ENCODE measurements around the gene MTMR11.

The MTMR11 gene

GRCh38 chr1:149932474-149932873, 4.2 kb downstream of the MTMR11 start:
- FAIRE-seq (no peak), DNase-seq (ENCODE audit: insufficient read length) (no peak)
- no peak for TF ChIP-seq POLR2A (IDR thresholded peaks at IDR 0.05; ENCODE audit: low read depth, low read length)
- TF ChIP-seq POLR2AphosphoS5 (IDR thresholded peaks at IDR 0.05; ENCODE audit: low read depth, low read length), result no peak
- no peak for TF ChIP-seq TAF1 (IDR thresholded peaks at IDR 0.05; ENCODE audit: borderline replicate concordance, low read depth, low read length)

DNA sequence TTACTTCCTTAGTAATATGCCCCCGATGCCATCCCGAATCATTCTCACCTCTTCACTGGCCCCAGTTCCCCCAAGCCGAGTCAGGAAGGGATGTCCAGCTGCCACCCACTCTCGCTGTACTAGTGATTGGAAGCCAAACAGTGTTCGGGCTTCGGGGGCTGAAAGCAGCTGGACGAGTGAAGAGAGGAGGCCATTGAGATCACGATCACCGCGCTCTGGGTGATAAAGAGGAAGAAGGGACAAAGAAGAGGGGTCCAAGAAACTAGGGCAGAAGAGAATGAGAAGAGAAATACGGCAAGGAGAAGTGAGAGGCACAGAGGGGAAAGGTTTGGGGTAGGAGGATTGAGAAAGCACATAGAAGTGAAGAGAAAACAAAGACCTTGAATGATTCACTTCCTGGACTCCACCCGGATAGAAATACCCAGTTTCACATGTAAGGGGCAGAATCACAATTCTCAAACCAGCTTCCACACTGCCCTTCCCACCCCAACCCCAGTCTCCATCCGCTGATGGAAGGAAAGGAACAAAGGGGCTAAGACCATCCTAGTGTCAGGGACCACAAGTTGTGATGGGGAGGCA, 5.4 kb downstream of the MTMR11 start:
- FAIRE-seq (no peak), DNase-seq (ENCODE audit: insufficient read length) (no peak)
- no peak for TF ChIP-seq POLR2A (IDR thresholded peaks at IDR 0.05; ENCODE audit: low read depth, low read length)
- no peak for TF ChIP-seq POLR2AphosphoS5 (IDR thresholded peaks at IDR 0.05; ENCODE audit: low read depth, low read length)
- TF ChIP-seq TAF1 (IDR thresholded peaks at IDR 0.05; ENCODE audit: borderline replicate concordance, low read depth, low read length), result no peak

GRCh38 chr1:149929856-149930255, 6.8 kb downstream of the MTMR11 start:
- FAIRE-seq (no peak), DNase-seq (ENCODE audit: insufficient read length) (no peak)
- no peak for TF ChIP-seq POLR2AphosphoS5 (IDR thresholded peaks at IDR 0.05; ENCODE audit: low read depth, low read length)
- TF ChIP-seq POLR2A (IDR thresholded peaks at IDR 0.05; ENCODE audit: low read depth, low read length), result no peak
- no peak for TF ChIP-seq TAF1 (IDR thresholded peaks at IDR 0.05; ENCODE audit: borderline replicate concordance, low read depth, low read length)

- no peak for FAIRE-seq
- DNase-seq (ENCODE audit: insufficient read length), result no peak
- TF ChIP-seq TAF1 (IDR thresholded peaks at IDR 0.05; ENCODE audit: borderline replicate concordance, low read depth, low read length), result no peak
- no peak for TF ChIP-seq POLR2AphosphoS5 (IDR thresholded peaks at IDR 0.05; ENCODE audit: low read depth, low read length)
- no peak for TF ChIP-seq POLR2A (IDR thresholded peaks at IDR 0.05; ENCODE audit: low read depth, low read length)
These were observed 8.3 kb downstream of the MTMR11 start for GRCh38 chr1:149928401-149928724.

- TF ChIP-seq TAF1 (IDR thresholded peaks at IDR 0.05; ENCODE audit: borderline replicate concordance, low read depth, low read length), result peak; percentile 74
- peak; percentile 94 for TF ChIP-seq POLR2AphosphoS5 (IDR thresholded peaks at IDR 0.05; ENCODE audit: low read depth, low read length)
- TF ChIP-seq POLR2A (IDR thresholded peaks at IDR 0.05; ENCODE audit: low read depth, low read length), result peak; percentile 98
- DNase-seq (ENCODE audit: insufficient read length) (peak; percentile 82), FAIRE-seq (peak; percentile 93)
These were observed 8.9 kb downstream of the MTMR11 start, which contains the start of gene SF3B4 for GRCh38 chr1:149927563-149928400. SF3B4 (minus strand) TSS chr1:149927803; CDS start chr1:149927759, 44 bp downstream.

DNA sequence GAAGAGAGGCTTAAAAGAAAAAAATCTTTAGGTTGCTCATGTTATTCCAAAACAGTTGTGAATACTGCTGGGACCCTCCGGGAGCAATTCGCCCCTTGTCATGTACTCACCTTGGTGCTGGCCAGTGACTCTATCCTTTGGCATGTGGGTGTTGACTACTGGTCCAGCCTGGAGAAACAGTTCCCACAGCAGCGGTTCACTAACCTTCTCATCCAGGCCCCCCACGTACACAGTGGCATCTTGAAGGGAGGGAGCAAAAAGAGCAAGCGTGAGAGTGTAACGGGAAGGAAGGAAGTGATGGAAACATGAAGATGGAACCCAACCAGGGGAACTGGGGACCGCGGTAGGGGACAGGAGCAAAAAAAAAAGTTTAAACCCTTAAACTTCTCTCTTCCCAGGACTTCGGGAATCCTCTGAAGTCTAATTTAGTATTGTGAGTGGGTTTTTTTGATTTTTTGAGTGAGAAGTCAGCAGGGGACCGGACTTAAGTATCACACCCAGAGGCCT, 9.6 kb downstream of the MTMR11 start:
- no peak for FAIRE-seq
- no peak for TF ChIP-seq POLR2AphosphoS5 (IDR thresholded peaks at IDR 0.05; ENCODE audit: low read depth, low read length)
- no peak for TF ChIP-seq TAF1 (IDR thresholded peaks at IDR 0.05; ENCODE audit: borderline replicate concordance, low read depth, low read length)
- no peak for TF ChIP-seq POLR2A (IDR thresholded peaks at IDR 0.05; ENCODE audit: low read depth, low read length)
- no peak for DNase-seq (ENCODE audit: insufficient read length)

DNA sequence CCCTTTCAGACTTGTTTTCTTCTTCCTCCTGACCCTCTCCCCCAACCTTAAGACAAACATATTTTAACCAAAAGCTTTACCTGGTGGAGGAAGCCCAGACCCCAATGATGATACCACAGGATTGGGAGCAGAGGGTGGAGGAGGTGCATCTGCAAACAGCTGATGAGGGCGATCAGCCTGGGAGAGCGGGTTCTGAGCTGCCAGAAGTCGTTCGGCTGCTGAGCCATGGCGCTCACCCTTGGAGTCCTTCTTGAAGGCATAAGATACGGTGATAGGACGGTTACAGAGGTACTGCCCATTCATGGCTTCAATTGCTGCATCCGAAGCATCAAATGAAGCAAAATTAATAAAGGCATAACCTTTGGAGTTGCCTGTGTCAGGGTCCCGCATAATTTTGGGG, 10.4 kb downstream of the MTMR11 start:
- no peak for DNase-seq (ENCODE audit: insufficient read length)
- TF ChIP-seq TAF1 (IDR thresholded peaks at IDR 0.05; ENCODE audit: borderline replicate concordance, low read depth, low read length) (no peak), POLR2AphosphoS5 (IDR thresholded peaks at IDR 0.05; ENCODE audit: low read depth, low read length) (no peak), POLR2A (IDR thresholded peaks at IDR 0.05; ENCODE audit: low read depth, low read length) (no peak)
- no peak for FAIRE-seq

DNA sequence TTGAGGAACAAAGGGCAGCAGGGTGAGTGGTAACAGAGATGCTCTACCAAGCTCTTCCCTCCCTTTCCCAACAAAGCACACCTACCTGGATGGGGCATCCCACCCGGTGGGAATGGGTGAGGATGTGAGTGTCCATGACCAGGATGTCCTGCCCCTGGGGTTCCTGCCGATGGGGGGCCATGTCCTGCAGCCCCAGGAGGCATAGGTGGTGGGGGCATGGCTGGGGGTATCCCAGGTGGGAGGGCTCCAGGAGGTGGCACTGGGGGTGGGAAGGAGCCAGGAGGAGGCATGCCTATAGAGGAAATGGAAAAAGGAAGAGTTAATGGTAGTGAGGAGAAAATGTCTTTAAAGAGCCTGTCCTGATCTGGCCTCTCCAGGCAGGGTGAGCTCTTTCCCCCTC, 10.9 kb downstream of the MTMR11 start:
- TF ChIP-seq POLR2A (IDR thresholded peaks at IDR 0.05; ENCODE audit: low read depth, low read length), result no peak
- no peak for TF ChIP-seq TAF1 (IDR thresholded peaks at IDR 0.05; ENCODE audit: borderline replicate concordance, low read depth, low read length)
- FAIRE-seq (no peak), DNase-seq (ENCODE audit: insufficient read length) (no peak)

GRCh38 chr1:149925345-149925744, 11.3 kb downstream of the MTMR11 start:
- FAIRE-seq, result no peak
- DNase-seq (ENCODE audit: insufficient read length), result no peak
- no peak for TF ChIP-seq POLR2AphosphoS5 (IDR thresholded peaks at IDR 0.05; ENCODE audit: low read depth, low read length)
- TF ChIP-seq POLR2A (IDR thresholded peaks at IDR 0.05; ENCODE audit: low read depth, low read length), result no peak
- no peak for TF ChIP-seq TAF1 (IDR thresholded peaks at IDR 0.05; ENCODE audit: borderline replicate concordance, low read depth, low read length)

GRCh38 chr1:149923626-149924025, 13.1 kb downstream of the MTMR11 start:
- FAIRE-seq (no peak), DNase-seq (ENCODE audit: insufficient read length) (no peak)
- TF ChIP-seq TAF1 (IDR thresholded peaks at IDR 0.05; ENCODE audit: borderline replicate concordance, low read depth, low read length), result no peak

GRCh38 chr1:149917571-149918144, 19.0 kb downstream of the MTMR11 start, which contains the start of gene SV2A:
SV2A (minus strand) TSS chr1:149917844; CDS start chr1:149913840, 4,004 bp downstream.
- DNase-seq (ENCODE audit: insufficient read length) (no peak), FAIRE-seq (no peak)
- no peak for TF ChIP-seq POLR2AphosphoS5 (IDR thresholded peaks at IDR 0.05; ENCODE audit: low read depth, low read length)
- TF ChIP-seq POLR2A (IDR thresholded peaks at IDR 0.05; ENCODE audit: low read depth, low read length), result no peak
- no peak for TF ChIP-seq TAF1 (IDR thresholded peaks at IDR 0.05; ENCODE audit: borderline replicate concordance, low read depth, low read length)

DNA sequence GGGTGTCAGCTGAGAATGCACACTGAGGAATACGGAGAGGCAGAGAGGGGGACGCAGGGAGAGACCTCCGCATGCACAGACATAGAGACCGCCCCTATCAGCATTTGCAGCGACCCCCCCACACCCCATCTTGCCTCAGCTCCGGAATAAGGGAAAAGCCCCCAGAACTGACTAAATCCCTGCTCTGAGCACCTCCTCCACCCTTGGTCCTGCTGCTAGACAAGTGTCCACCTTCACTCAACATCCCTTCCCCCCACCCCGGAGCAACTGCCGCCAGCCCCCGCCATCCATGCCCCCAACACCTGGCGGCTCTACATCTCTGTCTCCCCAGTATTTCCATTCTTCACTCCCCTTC, 19.8 kb downstream of the MTMR11 start:
- FAIRE-seq (no peak), DNase-seq (ENCODE audit: insufficient read length) (no peak)
- TF ChIP-seq POLR2A (IDR thresholded peaks at IDR 0.05; ENCODE audit: low read depth, low read length), result no peak
- TF ChIP-seq POLR2AphosphoS5 (IDR thresholded peaks at IDR 0.05; ENCODE audit: low read depth, low read length), result no peak
- TF ChIP-seq TAF1 (IDR thresholded peaks at IDR 0.05; ENCODE audit: borderline replicate concordance, low read depth, low read length), result no peak

All from GM12892 (cell line).